VCaP (cell line): ENCODE data around the gene BTBD18.

Experiments
- H3K27ac ChIP-seq: fragments of 450-650 bp; 2 replicates; pipeline ENCODE4 v1.5.1; 2017
- CTCF ChIP-seq: fragments of 450-650 bp; conservative IDR thresholded peaks from 2 replicates; pipeline ENCODE4 v1.5.1; 2017; ENCODE audit warnings: mild to moderate bottlenecking, moderate library complexity

BTBD18 gene

GRCh38 chr11:57763568-57763967 lies 11.9 kb upstream of the BTBD18 start:
- peak; percentile 44 for TF ChIP-seq CTCF
- H3K27ac ChIP-seq: peak overlapping the region; percentile 94

GRCh38 chr11:57762235-57762861 lies 10.7 kb upstream of the BTBD18 start:
- TF ChIP-seq CTCF: no peak
- H3K27ac ChIP-seq: peak overlapping the region; percentile 94

GRCh38 chr11:57761301-57762234 lies 9.9 kb upstream of the BTBD18 start, which contains the start of gene CTNND1:
CTNND1 (plus strand) TSS chr11:57761802; CDS start chr11:57791479, 29,677 bp downstream.
- TF ChIP-seq CTCF: no peak; the same call in 1 of the 2 replicates
- peak within 1 kb of the TSS; percentile 94 for H3K27ac ChIP-seq

GRCh38 chr11:57758174-57758573 lies 6.6 kb upstream of the BTBD18 start:
- H3K27ac ChIP-seq: no peak overlapping the region; the same call in 1 of the 2 replicates
- TF ChIP-seq CTCF: no peak

GRCh38 chr11:57752954-57753353 lies 1.3 kb upstream of the BTBD18 start:
- peak overlapping the region; percentile 68; the same call in 1 of the 2 replicates for H3K27ac ChIP-seq

GRCh38 chr11:57751176-57751575 lies 443 bp downstream of the BTBD18 start:
- TF ChIP-seq CTCF: no peak
- H3K27ac ChIP-seq: peak overlapping the region; percentile 68

More at GRCh38 chr11:57752954-57753353, 1.3 kb upstream of the BTBD18 start:
- TF ChIP-seq CTCF: no peak

GRCh38 chr11:57746920-57747319 lies 4.7 kb downstream of the BTBD18 start:
- no peak for TF ChIP-seq CTCF
- no peak overlapping the region for H3K27ac ChIP-seq
